Measurements from ENCODE around the gene CACNA1H. TPM values are rescaled to one million over a fixed set of nuclear protein-coding genes. Genes with fewer than 3 reads are reported as not detected.
A peak's percentile ranks its signal among the peaks of the same experiment; 100 is the strongest.

CACNA1H gene
- total and polyA plus RNA-seq, 11 donors, result 1.6 to 14.6 (median 3.2) TPM

DNA sequence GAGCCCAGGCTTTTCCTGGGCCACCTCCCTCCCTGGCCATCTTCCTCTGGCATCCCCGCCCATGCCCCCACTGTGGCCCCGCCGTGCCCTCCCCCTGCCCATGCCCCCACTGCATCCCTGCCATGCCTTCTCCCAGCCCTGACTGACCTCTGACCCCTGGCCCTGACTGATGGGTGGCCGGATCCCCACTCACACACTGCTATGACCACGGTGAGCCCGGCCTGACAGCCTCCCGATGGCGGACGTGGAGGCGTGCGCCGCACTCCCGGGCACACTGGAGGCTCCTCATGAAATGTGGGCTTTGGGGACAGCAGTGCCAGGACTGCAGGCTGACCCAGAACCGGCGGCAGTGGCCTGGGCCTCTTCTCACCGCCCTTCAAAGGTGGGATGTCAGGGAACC is 46.2 kb upstream of the CACNA1H start:
- intact Hi-C loops (cut with DNase I), result loop anchor here in 6 of 10 donors (1.0 to 2.0 kb wide), 3 partner anchors 86 to 88 kb away; no protein-coding TSS in a partner anchor
- 76 to 82% (median 78%) methylated on average over 6 to 16 of the region's 16 CpGs; no CpG with 5 or more reads in 1 of the 4 donors for WGBS, 4 donors
- Histone ChIP-seq H3K36me3 (no peaks in the 10 kb centered on the region), H3K27ac (no peak overlapping the region), H3K4me1 (peaks cover 0 to 8% (median 5%) of the 10 kb centered on the region in 12 donors), H3K9me3 (no peaks in the 10 kb centered on the region), H3K4me3 (no peak overlapping the region), H3K27me3 (peaks cover 13 to 73% (median 30%) of the 10 kb centered on the region in 9 donors)
- TF ChIP-seq, protein P1, sequence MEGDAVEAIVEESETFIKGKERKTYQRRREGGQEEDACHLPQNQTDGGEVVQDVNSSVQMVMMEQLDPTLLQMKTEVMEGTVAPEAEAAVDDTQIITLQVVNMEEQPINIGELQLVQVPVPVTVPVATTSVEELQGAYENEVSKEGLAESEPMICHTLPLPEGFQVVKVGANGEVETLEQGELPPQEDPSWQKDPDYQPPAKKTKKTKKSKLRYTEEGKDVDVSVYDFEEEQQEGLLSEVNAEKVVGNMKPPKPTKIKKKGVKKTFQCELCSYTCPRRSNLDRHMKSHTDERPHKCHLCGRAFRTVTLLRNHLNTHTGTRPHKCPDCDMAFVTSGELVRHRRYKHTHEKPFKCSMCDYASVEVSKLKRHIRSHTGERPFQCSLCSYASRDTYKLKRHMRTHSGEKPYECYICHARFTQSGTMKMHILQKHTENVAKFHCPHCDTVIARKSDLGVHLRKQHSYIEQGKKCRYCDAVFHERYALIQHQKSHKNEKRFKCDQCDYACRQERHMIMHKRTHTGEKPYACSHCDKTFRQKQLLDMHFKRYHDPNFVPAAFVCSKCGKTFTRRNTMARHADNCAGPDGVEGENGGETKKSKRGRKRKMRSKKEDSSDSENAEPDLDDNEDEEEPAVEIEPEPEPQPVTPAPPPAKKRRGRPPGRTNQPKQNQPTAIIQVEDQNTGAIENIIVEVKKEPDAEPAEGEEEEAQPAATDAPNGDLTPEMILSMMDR (IDR thresholded peaks at IDR 0.05), result no peak
- TF ChIP-seq POLR2A (IDR thresholded peaks at IDR 0.05), result no peak
- no peak for ATAC-seq
- no peak for DNase-seq

DNA sequence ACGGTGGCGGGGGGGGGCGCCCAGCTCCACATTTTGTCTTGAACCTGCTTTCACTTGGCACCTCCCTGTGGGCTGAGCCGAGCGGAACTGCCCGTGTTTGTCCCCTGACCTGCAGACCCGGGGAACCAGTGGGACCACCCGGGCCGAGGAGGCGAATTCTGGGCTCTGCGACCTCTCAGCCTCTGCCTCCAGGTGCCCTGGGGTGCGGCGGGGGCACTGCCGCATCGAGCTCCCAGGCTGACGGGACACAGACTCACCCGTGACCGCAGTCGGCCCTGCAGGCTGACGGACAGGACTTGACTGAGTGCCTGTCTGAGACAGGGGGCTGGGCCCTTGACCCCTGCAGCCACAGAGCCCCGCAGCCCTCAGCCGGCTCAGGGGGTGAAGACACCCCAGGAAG is 45.8 kb upstream of the CACNA1H start:
- H3K27me3 ChIP-seq, result peaks cover 13 to 72% (median 30%) of the 10 kb centered on the region in 9 donors
- no peaks in the 10 kb centered on the region for H3K9me3 ChIP-seq
- no peaks in the 10 kb centered on the region for H3K36me3 ChIP-seq
- ATAC-seq (no peak), DNase-seq (no peak)
- no peak for TF ChIP-seq POLR2A (IDR thresholded peaks at IDR 0.05)
- TF ChIP-seq, protein P1 (IDR thresholded peaks at IDR 0.05), result no peak
- WGBS, 4 donors, result 27 to 65% (median 64%) methylated on average over 3 to 22 of the region's 22 CpGs; no CpG with 5 or more reads in 1 of the 4 donors
- no peak overlapping the region for H3K4me3 ChIP-seq
- peaks cover 0 to 8% (median 5%) of the 10 kb centered on the region in 12 donors for H3K4me1 ChIP-seq
- H3K27ac ChIP-seq, result no peak overlapping the region
- intact Hi-C loops (cut with DNase I), result loop anchor here in 3 of 10 donors (2.0 kb wide), 2 partner anchors 86 to 88 kb away; no protein-coding TSS in a partner anchor

DNA sequence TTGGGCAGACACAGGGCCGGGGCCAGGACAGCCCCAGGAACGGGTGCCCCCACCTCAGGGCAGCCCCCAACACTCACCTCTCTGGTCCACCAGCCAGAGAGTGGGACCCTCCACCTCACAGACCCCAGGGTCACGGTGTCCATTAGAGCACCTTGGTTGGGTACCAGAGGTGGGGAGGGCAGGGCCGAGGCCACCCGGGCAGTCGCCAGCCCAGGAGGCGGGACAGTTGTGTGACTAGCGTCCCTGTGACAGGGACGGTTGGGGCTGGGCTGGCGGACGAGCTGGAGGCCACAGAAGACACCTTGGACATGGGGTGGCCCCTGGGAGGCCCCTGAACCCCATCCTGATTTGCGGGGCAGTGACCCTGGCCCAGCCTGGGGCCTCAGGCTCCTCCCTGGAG is 45.2 kb upstream of the CACNA1H start:
- peaks cover 0 to 8% (median 5%) of the 10 kb centered on the region in 12 donors for H3K4me1 ChIP-seq
- no peak overlapping the region for H3K27ac ChIP-seq
- H3K36me3 ChIP-seq, result no peaks in the 10 kb centered on the region
- 71 to 78% (median 74%) methylated on average over 8 to 12 of the region's 12 CpGs for WGBS, 4 donors
- intact Hi-C loops (cut with DNase I), result loop anchor here in 4 of 10 donors (2.0 kb wide), 2 partner anchors 85 to 87 kb away; no protein-coding TSS in a partner anchor
- H3K9me3 ChIP-seq, result no peaks in the 10 kb centered on the region
- no peak overlapping the region for H3K4me3 ChIP-seq
- TF ChIP-seq POLR2A (IDR thresholded peaks at IDR 0.05), result no peak
- TF ChIP-seq, protein P1 (IDR thresholded peaks at IDR 0.05), result no peak
- ATAC-seq (no peak), DNase-seq (no peak)
- H3K27me3 ChIP-seq, result peaks cover 13 to 74% (median 30%) of the 10 kb centered on the region in 9 donors

DNA sequence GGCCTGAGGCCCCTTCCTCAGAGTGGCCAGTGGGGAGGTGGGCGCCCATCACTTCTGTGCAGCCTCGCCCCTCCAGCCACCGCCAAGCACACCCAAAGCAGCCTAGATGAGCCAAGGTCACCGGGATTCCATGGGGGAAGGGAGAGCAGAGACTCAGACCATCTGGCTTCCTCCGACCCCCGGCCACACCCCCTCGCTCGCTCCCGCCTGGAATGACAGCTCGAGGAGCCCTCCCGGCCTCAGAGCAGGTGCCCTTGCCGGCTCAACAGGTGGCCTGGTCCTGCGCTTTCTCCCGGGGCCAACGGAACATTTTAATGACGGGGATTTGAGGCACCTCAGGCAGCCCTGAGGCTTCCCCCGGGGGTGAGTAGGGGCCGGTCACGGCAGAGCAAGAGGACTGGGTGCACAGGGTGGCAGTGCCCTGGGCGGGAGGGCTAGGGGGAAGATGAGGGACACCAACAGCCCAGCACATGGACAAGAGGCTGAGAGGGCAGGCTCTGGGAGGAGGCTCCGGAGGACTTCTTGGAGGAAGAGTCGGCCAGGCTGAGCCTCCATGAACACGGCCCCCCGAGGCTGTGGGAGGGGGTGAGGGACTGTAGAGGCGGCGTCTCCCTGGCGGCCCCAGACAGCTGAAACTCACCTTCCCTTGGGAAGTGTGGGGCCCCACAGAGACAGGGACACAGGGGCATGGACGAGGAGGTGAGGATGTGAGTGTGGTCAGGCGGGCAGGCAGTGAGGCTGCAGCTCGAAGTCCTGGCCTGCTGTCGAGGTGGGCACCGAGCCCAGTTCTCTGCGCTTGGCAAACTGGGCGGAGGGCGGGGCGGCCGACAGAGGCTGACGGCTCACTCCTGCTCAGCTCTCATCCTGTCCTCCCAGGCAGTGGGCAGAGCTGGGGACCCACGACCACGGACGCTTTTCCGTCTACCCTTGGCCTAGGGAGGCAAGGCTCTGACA is 44.3 kb upstream of the CACNA1H start:
- intact Hi-C loops (cut with DNase I), result loop anchor here in 1 of 10 donors (2.0 kb wide), 1 partner anchor 84 kb away; no protein-coding TSS in a partner anchor
- no peak overlapping the region for H3K27ac ChIP-seq

More for the DNA sequence above, 44.3 kb upstream of the CACNA1H start:
- Histone ChIP-seq H3K4me1 (no peaks in the 10 kb centered on the region), H3K4me3 (no peak overlapping the region), H3K36me3 (no peaks in the 10 kb centered on the region), H3K9me3 (no peaks in the 10 kb centered on the region), H3K27me3 (peaks cover 6 to 72% (median 25%) of the 10 kb centered on the region in 9 donors)
- peak in 3 of 4 donors; percentile 19 to 40 (median 38) for ATAC-seq
- TF ChIP-seq POLR2A (IDR thresholded peaks at IDR 0.05), result no peak
- TF ChIP-seq, protein P1 (IDR thresholded peaks at IDR 0.05), result no peak
- peak in 2 of 5 donors; percentile 58 to 62 for DNase-seq
- 34 to 47% (median 43%) methylated on average over 26 to 42 of the region's 42 CpGs for WGBS, 4 donors

All from heart left ventricle (tissue), 16 donors.